Stimulated activated CD8-positive, alpha-beta memory T cell treated with anti-CD3 and anti-CD28 coated beads, Interleukin-15, amount 100 ng/mL, for 1 hour (primary cell): ENCODE measurements around the gene CEP89.
"Not testable (repeated sequence)": the region's sequence is repeated elsewhere in the genome, so short reads cannot be mapped to it uniquely, and the experiment has no call there.

Experiments
- DNase-seq: peaks from one replicate; pipeline ENCODE4 v3.0.0-alpha.2; 2020; ENCODE audit warnings: low read depth

The CEP89 gene

GRCh38 chr19:32833388-32833787 is 138.4 kb downstream of the CEP89 start:
- not testable (repeated sequence) for DNase-seq

- not testable (repeated sequence) for DNase-seq
These were observed 138.9 kb downstream of the CEP89 start for GRCh38 chr19:32832825-32833224.

GRCh38 chr19:32832094-32832493 is 139.7 kb downstream of the CEP89 start:
- DNase-seq: not testable (repeated sequence)

GRCh38 chr19:32831611-32832010 is 140.1 kb downstream of the CEP89 start:
- DNase-seq: no peak

GRCh38 chr19:32830231-32831014 is 141.3 kb downstream of the CEP89 start:
- no peak for DNase-seq

GRCh38 chr19:32829345-32829896 is 142.3 kb downstream of the CEP89 start:
- DNase-seq: no peak

- no peak for DNase-seq
These were observed 143.0 kb downstream of the CEP89 start for GRCh38 chr19:32828643-32829344.

- no peak for DNase-seq
These were observed 143.6 kb downstream of the CEP89 start for GRCh38 chr19:32828139-32828538.
